NCI-H2196 (cell line): Measurements from ENCODE around the gene ATP1B1.
A peak's percentile ranks its signal among the peaks of the same experiment; 100 is the strongest.

Experiments
- DNase-seq: peaks from one replicate; lab custom pipeline; 2025; ENCODE audit not compliant: unreplicated experiment; lab: John Stamatoyannopoulos, UW

The ATP1B1 gene

DNA sequence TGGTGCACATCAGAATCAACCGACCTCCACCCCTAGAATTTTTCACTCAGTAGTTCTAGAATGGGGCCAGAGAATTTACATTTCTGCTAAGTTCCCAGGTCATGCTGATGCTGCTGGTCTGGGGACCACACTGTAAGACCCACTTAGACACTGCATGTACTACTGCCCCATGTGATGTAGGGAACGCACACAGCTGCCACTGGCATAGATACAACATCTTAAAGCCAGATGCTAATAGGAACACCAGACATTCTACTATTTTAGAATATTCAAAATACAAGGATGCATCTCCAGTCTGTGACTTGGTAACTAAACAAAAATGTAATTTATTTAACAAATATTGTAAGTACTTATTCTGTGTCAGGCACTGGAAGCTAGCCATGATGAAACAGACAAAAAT is 14.1 kb upstream of the ATP1B1 start:
- DNase-seq: no peak

DNA sequence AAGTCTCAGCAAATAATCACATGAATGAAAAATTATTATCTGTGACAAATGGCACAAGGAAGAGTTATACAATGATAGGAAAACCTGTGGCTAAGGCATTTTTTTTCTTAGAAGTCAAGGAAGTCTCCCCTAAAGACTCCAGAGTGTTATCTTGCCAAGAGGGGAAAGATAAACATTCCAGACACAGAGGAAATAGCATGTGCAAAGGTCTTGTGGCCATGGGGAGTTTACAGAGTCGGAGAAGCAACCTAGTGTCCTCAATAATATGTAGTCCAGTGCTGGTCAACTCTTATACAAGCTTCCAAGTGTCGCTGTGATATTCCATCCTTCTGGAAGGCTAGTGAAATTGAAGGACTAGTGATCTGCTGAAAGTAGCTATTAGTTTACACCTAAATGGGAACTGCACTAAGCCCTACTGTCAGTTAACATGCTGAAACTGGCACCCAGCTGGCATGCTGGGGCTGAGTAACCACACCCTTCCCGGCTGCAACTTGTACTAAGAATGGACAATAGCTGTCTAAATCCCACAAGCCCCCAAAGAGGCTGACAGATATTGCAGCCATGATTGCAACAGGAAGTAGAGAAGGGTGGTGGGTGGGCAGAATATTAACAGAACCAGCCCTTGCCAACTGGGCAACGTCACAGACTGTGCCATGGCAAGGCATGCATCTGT is 11.5 kb upstream of the ATP1B1 start:
- no peak for DNase-seq

DNA sequence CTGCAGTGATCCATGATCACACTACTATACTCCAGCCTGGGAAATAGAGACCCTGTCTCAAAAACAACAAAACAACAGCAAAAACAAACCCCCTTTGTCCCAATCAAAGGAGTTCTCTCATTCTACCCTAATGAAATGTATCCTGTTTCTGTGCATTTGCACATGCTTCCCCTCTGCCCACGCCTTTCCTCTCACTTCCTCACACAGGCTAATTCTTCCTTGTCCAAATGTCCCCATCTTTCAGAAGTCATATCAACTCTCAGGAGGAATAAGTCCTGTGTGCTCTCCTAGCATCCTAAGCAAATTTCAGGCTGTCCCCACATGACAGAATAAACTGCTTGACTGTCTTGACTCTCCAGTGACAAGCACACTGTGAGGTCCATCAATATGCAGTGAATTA is 8.1 kb upstream of the ATP1B1 start:
- DNase-seq: no peak

DNA sequence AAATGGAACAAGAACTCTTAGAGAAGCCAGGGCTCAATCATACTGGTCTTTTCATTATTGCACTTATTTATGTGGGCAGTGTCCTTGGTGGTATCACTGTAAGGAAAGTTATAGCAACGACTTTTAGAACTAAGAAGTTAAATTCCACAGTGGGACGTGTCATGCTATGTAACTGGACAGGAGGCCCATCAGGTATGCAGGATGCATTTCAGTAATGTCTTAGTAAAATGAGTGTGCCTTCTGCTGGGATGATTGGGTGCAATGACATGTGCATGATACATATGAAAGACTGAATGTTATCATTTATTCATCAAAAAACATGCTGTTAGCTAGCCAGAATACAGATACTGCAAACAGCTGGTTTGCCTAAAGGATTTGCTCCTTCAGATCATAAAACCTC is 6.9 kb upstream of the ATP1B1 start:
- no peak for DNase-seq

DNA sequence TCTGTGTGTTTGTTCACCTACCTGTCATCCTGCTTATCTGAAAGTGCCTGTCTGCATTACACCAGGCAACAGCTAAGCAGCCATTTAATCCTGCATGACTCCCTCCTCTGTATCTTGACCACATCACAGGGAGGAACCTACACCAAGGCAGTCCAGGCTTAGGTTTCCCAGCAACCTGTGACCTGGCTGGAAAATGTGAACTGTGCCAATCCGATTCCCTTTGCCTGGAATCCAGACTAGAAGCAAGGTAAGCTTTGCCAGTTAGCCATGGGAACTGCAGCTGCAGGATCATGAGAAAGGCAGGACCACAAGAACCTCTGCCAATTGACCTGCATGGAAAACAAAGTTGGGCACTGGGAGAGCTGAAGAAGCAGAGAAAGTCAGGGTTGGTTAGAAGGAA is 6.3 kb upstream of the ATP1B1 start:
- DNase-seq: no peak

GRCh38 chr1:169100651-169101088 is 5.8 kb upstream of the ATP1B1 start:
- DNase-seq: no peak

DNA sequence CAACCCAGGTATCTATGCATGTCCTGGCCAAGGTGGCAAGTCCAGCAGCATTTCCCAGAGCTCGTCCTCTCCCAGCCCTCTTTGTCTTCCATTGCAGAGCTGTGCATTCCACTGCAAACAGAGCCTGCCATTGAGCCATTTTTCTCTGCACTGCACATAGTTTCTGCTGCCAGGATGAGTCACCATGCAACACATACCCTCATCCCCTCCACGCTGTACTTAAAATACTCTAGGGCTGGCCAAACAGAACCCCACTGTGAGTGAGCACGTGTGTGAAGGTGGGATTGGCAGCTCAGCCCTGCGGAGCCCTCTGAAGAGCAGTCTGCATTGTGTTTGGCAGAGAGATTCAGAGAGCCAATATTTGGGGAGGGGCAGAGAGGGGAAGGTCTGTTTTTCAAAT is 3.9 kb upstream of the ATP1B1 start:
- peak; percentile 48 for DNase-seq

DNA sequence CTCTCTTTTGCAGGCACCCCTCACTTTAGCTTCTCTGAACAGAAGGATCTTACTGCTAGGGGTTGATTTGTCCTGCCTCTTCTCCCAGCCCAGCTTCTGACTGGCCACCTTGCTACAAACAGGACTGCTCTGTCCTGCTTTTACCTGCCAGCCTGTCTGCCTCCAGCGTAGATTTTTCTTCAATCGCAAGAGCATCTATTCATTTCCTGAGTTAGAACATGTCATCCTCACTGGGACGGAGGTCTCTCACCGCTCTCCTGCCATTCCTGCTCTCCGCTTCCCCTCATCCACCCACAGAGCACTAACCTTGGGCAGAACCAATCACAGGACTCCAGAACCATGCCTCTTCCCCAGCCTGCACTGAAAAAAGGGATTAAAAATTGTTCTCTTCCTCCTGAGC is 3.5 kb upstream of the ATP1B1 start:
- no peak for DNase-seq

DNA sequence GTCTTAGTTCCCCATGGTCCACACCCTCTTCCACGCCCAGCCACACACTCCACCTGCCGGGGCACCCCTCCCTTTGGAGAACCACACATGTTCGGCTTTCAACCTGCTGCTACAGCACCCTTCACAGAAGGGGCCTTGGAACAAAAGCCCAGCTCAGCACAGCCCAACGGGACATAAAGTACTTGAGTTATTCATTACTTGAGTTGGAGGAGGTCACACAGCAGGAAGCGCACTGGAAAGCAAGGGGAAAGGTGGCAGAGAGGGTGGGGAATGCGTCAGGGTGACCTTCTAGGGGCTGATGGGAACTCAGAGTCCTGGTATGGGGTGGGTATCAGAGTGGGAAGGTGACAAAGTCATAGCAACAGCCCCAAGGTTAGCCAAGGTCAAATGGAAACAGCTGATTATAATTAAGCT is 3.0 kb upstream of the ATP1B1 start:
- DNase-seq: no peak

DNA sequence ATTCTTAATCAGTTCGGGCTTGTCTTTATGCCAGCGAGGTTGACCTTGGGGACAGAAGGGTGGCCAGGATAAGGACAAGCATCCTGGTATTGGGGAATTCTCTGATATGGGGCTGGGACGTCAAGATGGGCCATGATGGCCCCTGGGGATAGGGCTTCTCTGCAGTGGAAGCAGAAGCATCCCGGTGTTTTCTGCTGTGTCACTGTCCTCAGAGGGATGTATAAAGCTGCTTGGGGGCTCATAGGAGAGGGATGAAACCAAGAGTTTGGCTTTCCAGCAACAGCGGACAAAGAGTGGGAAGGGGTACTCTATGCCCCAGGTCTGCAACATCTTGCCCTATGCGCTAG is 1.4 kb upstream of the ATP1B1 start:
- no peak for DNase-seq

GRCh38 chr1:169105434-169106094 is 926 bp upstream of the ATP1B1 start:
- DNase-seq: peak; percentile 94

DNA sequence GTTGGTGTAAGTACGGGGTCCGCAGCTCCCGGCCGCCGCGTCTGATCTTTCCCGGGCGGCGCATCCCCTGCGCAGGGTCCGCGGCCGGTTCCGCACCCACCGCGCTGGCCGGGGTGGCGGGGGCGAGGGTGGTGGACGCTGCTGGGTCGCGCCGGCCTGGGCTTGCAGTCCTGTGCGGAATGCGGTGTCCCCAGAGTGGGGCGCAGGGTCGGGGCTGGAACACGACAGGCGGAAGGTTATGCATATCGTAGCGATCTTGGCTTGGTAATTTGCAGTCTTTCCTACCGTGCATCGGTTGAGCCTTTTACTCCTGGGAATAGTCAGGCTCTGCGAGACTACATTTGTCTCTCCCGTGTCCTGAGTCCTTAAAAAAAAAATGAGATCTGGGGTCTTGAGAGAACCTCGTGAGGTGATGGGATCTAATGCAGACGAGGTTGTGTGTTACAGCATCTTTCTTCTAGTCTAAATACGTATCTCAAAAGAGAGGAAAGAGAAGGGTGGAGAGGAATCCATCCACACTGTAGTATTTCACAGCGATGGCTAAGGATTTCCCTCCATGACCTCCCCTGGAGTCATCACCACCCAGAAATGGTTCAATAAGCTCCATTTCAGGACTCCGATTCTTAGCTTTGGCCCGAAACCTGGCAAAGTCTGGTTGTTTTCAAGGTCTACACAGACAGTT is 572 bp downstream of the ATP1B1 start:
- DNase-seq: no peak

- DNase-seq: no peak
Measured at GRCh38 chr1:169107603-169108208, 1.2 kb downstream of the ATP1B1 start.

DNA sequence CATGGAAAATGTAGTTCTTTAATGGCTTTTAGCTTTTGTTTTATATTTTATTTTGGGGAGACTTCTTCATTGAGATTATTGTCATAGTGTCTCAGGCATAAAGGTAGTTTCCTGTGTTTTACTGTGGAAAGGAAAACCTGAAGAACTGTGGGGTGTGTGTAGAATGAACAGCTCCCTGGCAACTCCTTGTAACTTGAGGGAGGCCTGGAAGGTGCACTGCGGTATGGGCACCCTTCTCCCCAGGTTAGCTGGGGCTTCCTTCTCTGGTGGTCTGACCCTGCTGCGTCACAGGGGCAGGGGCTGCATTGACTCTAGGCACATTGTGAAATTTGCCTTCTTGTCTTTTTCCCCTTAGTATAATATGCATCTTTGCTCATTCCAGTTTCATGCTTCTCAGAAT is 1.7 kb downstream of the ATP1B1 start:
- no peak for DNase-seq

GRCh38 chr1:169108863-169109560 is 2.5 kb downstream of the ATP1B1 start:
- DNase-seq: peak; percentile 50

DNA sequence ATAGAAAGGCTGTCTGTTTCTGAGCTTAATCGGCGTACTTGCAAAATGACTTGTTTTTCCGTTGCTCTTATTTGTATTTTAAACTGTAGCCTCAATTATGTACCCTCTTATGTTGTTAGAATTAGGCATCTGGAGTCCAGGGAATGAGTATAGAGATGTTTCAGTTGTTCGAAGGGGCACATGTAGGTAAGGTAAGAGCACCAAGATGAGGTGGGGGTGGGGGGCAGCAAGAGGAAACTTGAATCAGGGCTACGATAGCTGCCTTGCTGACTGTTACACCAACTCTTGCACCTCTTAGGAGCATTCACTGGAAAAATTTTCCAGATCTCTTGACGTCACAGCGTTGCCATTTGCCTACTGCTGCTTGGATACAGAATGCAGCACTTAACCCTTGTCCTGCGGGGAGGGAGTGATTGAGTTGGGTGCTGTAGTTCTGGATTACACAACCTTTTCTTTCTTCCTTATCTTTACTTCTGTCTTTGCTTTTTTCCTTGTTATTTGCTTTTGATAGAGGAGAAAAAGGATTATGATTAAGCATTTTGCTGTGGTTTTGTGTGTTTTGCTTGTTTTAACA is 3.2 kb downstream of the ATP1B1 start:
- DNase-seq: peak; percentile 86

DNA sequence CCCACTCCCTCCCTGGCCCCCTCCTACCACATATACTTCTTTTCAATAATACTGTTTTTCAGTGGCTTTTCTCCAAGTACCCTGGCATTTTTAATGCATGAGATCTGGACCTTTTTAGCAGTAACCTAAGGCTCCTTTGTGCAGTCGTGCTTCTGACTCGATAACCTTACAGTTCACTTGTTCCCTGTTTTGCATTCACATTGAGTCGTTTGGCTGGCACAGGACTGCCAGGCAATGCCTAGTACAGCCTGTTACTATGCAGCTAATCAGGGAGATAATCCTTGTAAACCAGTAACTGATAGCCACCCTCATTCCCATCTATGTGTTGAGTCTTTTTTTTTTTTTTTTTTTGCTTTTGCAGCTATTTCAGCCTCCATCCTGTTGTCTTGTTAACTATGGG is 3.7 kb downstream of the ATP1B1 start:
- DNase-seq: no peak

GRCh38 chr1:169110689-169111447 is 4.4 kb downstream of the ATP1B1 start:
- no peak for DNase-seq

DNA sequence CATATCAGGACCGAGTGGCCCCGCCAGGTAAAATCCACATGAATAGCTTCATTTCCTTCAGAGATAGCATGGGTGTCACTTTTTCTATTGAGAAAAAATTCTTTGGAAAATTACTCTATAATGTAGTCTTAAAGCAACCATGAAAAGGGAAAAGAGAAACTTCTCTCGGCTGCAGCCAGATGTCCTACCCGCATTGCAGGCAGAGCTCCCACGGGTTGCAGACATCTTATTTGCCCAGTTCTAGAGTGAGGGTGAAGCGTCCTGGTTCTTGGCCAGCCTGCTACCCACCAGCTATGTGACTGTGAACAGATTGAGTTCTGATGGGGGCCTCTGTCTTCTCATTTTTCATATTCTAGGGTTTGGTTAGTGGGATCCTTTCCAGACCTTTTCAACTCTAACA is 5.0 kb downstream of the ATP1B1 start:
- no peak for DNase-seq

DNA sequence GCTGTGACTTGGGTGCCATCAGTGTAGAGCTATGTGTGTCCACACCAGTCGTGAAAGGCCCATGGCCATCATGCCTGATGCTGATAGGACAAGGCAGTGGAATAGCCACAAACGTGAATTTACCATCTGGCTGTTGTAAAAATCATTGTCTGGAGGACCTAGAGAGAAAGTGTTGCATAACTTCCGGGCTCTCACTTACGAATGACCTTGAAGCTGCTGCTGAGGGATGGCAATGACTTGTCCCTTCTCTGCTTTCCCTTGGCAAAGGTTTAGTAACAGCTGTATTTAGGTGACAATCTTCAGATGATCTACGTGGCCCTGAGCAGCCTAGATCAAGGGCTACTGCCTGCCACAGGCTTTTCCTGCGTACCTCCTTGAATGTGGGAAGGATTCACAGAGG is 5.8 kb downstream of the ATP1B1 start:
- DNase-seq: no peak
